Measurements from ENCODE around the gene BEND4. TPM values are rescaled to one million over a fixed set of nuclear protein-coding genes. Genes with fewer than 3 reads are reported as not detected.
"Not testable (repeated sequence)": the region's sequence is repeated elsewhere in the genome, so short reads cannot be mapped to it uniquely, and the experiment has no call there.

Gene BEND4
- 1 to 10 TPM in 1 of 4 donors, under 1 TPM in 3; 0.80 to 1.6 (median 0.98) TPM for polyA plus RNA-seq (ENCODE audit: insufficient read length in 4 of 4)

- peak in 1 of 4 donors; percentile 20 for DNase-seq (ENCODE audit: low read depth in 4 of 4, low spot score in 3 of 4)
These were observed at the start of gene BEND4 for GRCh38 chr4:42152507-42153504. TSS of gene BEND4 (minus strand) at chr4:42152655. CDS start at chr4:42152143, 512 bp downstream.

GRCh38 chr4:42197341-42197740, 44.9 kb upstream of the BEND4 start:
- no peak for DNase-seq (ENCODE audit: low read depth in 4 of 4, low spot score in 3 of 4)

DNA sequence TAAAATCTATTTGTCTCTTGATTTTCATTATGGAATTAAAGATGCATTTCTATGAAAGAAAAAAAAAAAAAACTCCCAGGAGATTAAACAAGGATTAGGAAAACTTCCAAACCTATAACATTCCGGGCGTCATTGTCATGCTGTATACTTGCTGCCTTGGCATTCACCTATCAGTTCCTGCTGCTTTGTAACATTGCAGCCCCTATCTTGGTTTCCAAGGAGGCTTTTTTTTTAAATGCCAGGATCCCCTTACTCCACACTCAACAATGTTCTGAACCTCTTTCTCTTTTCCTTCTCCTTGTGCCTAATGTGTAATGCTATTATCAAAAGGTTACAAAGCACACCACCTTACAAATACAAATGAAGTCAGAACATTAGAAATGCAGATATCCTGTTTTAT, 20.5 kb upstream of the BEND4 start:
- no peak for DNase-seq (ENCODE audit: low read depth in 4 of 4, low spot score in 3 of 4)

DNA sequence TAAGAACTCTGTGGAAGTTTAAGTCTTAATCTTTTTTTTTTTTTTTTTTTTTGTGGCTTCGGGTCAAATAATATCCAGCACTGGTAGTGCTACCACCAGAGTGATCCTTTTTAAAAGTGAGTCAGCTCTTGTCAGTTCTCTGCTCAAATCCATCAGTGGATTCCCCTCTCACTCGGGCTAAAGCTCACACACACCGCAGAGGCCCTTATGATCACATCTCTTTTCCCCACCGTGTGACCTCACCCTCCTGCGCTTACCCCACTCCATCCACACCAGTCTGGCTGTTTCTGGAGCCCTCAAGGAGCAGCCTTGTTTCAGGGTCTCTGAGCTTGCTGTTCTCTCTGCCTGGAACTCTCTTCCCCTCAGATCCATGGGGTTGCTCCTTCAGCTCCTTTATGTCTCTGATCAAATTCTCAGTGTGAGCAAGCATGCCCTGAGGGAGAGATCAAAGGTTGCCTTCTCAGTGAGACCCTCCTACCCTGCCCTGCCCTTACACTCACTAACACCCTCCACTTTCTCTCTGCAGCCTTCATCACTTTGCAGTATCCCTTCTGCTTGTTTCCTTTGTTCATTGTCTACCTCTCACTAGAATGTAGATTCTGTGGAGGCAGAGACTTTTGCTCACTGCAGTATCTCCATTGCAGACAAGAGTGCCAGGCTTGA, 19.8 kb upstream of the BEND4 start:
- DNase-seq (ENCODE audit: low read depth in 4 of 4, low spot score in 3 of 4) = no peak

- DNase-seq (ENCODE audit: low read depth in 4 of 4, low spot score in 3 of 4) = no peak
These were observed 15.3 kb upstream of the BEND4 start for GRCh38 chr4:42167709-42168108.

- not testable (repeated sequence) for DNase-seq (ENCODE audit: low read depth in 4 of 4, low spot score in 3 of 4)
These were observed 13.7 kb upstream of the BEND4 start for GRCh38 chr4:42166186-42166585.

DNA sequence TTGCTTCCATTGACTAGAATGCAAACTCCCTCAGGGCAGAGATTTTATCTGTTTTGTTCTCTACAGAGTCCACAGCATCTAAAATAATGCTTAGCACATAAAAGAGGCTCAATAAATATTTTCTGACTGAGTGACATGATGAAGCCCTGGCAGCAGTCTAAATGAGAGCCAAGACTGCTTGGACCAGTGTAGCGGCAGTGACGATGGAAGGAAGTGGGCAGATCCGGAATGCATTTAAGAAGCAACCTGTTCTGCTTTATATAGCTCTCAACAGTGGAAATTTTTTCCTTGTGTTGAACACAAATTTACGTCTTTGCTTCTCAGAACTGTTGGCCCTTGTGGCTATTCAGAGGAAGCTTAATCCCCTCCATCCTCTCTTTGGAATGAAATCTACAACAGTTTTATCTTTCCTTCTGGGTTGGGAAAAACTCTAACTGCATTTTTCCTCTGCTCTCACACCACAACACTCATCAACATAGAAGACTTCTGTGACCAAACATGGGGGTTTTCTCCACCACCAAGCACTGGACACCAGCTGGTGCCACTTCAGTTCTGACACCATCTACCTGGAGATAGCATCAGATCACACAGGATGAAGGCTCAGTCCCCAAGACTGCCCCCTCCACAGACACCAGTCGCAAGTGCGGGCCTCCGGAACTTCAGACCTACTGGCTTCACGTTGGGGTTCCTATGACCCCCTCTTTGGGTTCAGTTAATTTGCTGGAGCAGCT, 7.0 kb upstream of the BEND4 start:
- no peak for DNase-seq (ENCODE audit: low read depth in 4 of 4, low spot score in 3 of 4)

GRCh38 chr4:42151568-42152506, 618 bp downstream of the BEND4 start:
- peak in 2 of 4 donors; percentile 44 to 51 for DNase-seq (ENCODE audit: low read depth in 4 of 4, low spot score in 3 of 4)

DNA sequence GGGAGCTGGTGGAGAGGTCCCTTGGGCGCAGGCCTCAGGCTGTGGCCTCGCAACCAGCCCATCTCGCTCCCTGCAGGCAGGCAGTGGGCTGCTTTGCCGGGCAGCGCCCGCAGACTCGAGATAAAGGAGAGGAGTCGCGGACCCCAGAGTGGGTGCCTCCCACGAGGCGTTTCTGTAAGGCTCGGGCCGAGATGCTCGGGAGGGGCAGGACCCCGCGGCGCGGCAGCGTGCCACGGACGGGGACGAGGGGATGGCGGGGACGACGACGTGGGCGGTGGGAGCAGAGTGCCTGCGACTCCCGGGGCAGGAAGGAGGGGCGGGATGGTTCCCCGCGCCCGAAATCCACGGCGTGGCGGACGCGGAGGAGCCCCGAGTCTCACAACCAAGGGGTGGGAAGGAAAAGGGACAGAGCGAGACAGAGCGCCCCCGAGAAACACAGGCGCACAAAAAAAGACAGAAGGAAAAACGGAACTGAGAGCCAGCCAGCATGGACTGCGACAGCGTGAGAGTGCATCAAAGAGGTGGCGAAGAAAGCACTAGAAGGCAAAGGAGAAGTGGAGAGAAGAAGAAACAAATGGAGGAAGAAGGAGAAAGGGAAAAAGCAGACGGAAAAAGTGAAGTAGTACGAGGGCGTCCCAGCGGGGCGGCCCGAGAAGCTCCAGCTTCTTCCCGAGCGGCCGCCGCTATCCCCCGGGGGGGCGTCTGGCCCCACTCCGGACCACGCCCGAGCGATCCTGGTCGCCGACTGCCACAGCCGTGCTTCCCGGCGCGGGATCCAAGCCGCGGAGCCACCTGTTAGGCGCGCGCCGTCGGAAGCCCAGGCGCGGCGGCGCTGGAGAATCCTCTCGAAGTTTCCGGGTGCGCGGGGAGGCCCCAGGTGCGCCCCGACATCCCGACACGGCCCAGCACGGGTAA, 1.5 kb downstream of the BEND4 start:
- DNase-seq (ENCODE audit: low read depth in 4 of 4, low spot score in 3 of 4) = no peak

DNA sequence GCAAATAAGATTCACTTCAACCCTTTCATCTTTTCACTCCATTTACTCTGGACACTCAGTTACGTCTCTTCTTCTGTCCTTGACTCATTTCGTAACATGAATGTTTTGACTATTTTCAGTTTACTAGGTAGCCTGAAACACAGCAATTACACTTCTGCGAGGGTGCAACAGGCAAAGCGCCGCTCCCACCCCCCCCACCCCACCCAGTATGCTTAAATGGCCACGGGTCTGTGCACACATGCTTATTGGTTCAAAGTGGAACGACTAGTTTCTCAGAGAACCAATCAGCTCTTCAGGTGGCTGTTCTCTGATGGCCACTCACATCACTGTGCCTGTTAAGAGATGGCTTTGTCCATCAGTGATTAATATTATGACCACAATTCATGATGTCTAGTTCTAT, 3.5 kb downstream of the BEND4 start:
- no peak for DNase-seq (ENCODE audit: low read depth in 4 of 4, low spot score in 3 of 4)

DNA sequence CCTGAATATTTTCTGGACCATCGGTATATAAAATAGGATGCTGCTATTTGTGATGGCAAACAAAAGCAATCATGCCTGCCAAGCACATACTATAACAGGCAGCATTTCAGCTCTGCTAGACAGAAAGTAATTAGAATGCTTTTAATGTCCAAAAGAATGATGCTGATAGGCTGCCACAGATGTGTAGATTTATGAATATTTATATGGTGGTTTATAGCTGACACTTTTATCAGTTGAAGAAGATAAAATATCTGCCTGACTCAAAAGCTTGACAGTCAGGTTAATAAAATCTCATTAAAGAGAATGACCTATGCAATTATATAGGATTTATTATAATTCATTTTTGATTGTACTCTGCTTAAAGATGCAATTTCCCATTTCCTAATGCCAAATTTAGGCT, 4.0 kb downstream of the BEND4 start:
- DNase-seq (ENCODE audit: low read depth in 4 of 4, low spot score in 3 of 4) = no peak

GRCh38 chr4:42144028-42144427, 8.4 kb downstream of the BEND4 start:
- DNase-seq (ENCODE audit: low read depth in 4 of 4, low spot score in 3 of 4) = no peak

DNA sequence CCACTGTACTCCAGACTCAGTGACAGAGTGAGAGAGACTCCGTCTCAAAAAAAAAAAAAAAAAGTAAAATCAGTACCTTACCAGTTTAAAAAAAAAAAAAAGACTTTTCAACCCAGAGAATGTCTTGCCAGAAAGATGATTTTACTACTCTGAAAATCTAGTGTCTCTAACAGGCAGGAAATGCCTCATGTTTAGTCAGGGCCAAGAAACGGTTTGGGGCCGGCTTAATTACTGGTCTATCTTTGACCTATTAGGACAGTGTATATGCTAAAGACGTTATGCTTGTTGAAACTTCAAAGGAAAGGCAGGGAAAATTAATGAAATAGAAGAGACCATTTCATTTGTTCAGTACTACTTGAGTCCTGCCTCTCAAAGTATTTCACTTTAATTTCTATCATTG, 9.9 kb downstream of the BEND4 start:
- no peak for DNase-seq (ENCODE audit: low read depth in 4 of 4, low spot score in 3 of 4)

DNA sequence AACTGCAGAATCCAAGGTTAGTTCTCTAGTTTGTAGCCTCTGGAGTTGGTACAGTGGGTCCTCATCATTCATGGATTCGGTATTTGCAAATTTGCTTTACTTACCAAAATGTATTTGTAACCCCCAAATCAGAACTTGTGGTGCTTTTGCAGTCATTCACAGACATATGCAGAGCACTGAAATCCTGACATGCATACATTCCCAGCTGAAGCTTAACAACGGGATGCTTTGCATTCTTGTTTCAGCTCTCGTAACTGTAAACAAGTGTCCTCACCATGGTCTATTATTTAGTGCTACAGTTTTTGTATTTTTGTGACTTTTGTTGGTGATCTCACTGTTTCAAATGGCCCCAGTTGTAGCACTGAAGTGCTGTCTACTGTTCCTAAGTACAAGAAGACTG, 16.1 kb downstream of the BEND4 start:
- DNase-seq (ENCODE audit: low read depth in 4 of 4, low spot score in 3 of 4) = no peak

GRCh38 chr4:42133006-42133405, 19.4 kb downstream of the BEND4 start:
- no peak for DNase-seq (ENCODE audit: low read depth in 4 of 4, low spot score in 3 of 4)

GRCh38 chr4:42132099-42132498, 20.4 kb downstream of the BEND4 start:
- no peak for DNase-seq (ENCODE audit: low read depth in 4 of 4, low spot score in 3 of 4)

GRCh38 chr4:42123071-42123644, 29.3 kb downstream of the BEND4 start:
- DNase-seq (ENCODE audit: low read depth in 4 of 4, low spot score in 3 of 4) = no peak

DNA sequence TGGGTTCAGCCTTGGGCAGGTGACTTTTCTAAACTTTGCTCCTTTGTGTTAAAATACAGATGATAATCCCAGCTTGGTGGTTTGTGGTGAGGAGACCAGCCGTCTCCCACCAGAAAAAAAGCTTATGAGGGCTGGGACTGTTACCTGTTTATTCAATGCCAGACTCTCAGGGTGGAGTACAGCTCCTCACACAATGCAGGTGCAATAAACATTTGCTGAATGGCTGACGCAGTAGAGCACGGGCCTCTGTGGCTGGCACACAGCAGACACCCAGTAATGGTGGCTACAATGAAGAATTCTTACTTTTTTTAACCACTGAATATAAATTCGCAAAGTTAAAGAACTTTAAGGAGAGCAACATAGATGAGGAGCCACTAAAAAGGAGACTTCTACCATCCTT, 30.2 kb downstream of the BEND4 start:
- DNase-seq (ENCODE audit: low read depth in 4 of 4, low spot score in 3 of 4) = no peak

All from right renal pelvis (tissue), 4 donors.